ENCODE measurements around the gene L3MBTL4. TPM values are rescaled to one million over a fixed set of nuclear protein-coding genes. Genes with fewer than 3 reads are reported as not detected.

L3MBTL4 gene
- total and polyA plus RNA-seq, 10 of the 15 experiments (the other 5 are each of a cell fraction or from before 2014, with no cell fraction given): 1.3 to 8.7 (median 3.8) TPM

GRCh38 chr18:5979971-5980457 is 434.7 kb downstream of the L3MBTL4 start (continued):
- TF ChIP-seq ZBTB11 (CRISPR knock-in tag; IDR thresholded peaks at IDR 0.05): no peak
- no peak for TF ChIP-seq HSF1 (IDR thresholded peaks at IDR 0.05; ENCODE audit: low read depth, low read length)
- no peak for TF ChIP-seq JUNB (IDR thresholded peaks at IDR 0.05)
- TF ChIP-seq ZNF384 (IDR thresholded peaks at IDR 0.05; ENCODE audit: borderline replicate concordance, low read depth, low read length): no peak
- peak in 1 of 2 experiments; percentile 48; a peak in 1 of 3 replicates for TF ChIP-seq EGR1 (IDR thresholded peaks at IDR 0.05; ENCODE audit: borderline replicate concordance in 1 of 2, low read depth in 2 of 2, low read length in 2 of 2)
- no peak for TF ChIP-seq KAT2A (conservative IDR thresholded peaks at IDR 0.05; ENCODE audit: control insufficient read depth, low read depth, low read length)
- TF ChIP-seq LARP7 (IDR thresholded peaks at IDR 0.05): no peak
- TF ChIP-seq POU2F2 (IDR thresholded peaks at IDR 0.05; ENCODE audit: borderline replicate concordance, low read depth, low read length): 0 out of 3 replicates have a peak, but pooled peaks have one; percentile 18
- no peak for TF ChIP-seq EZH2 (IDR thresholded peaks at IDR 0.05; ENCODE audit: borderline replicate concordance, control insufficient read depth, low read depth, low read length)
- peak; percentile 76 for TF ChIP-seq CBX5 (IDR thresholded peaks at IDR 0.05; ENCODE audit: low read depth)
- TF ChIP-seq SIN3A (IDR thresholded peaks at IDR 0.05; ENCODE audit: low read depth, low read length): no peak
- no peak for TF ChIP-seq FOXK2 (IDR thresholded peaks at IDR 0.05)
- no peak for TF ChIP-seq KDM1A (IDR thresholded peaks at IDR 0.05; ENCODE audit: borderline replicate concordance)
- TF ChIP-seq RAD51 (IDR thresholded peaks at IDR 0.05): peak; percentile 62
- TF ChIP-seq ZNF217 (IDR thresholded peaks at IDR 0.05): no peak
- no peak for TF ChIP-seq ZBTB40 (IDR thresholded peaks at IDR 0.05; ENCODE audit: borderline replicate concordance)
- TF ChIP-seq FOXM1 (IDR thresholded peaks at IDR 0.05; ENCODE audit: low read depth, low read length): peak; percentile 60
- TF ChIP-seq CREB1 (IDR thresholded peaks at IDR 0.05; ENCODE audit: low read depth): no peak
- TF ChIP-seq IRF3 (IDR thresholded peaks at IDR 0.05): no peak
